H1 (cell line): ENCODE results near the gene ATP9B. TPM values are rescaled to one million over a fixed set of nuclear protein-coding genes. Genes with fewer than 3 reads are reported as not detected.

Source experiments
- CTCF ChIA-PET: fragments of 300-600 bp; sonication (Branson Sonifier 250); formaldehyde crosslinking; loops from one replicate; lab custom pipeline; 2021; ENCODE audit not compliant: partially characterized antibody; lab: Charles Lee
- POLR2A ChIA-PET: fragments of 300-600 bp; sonication (Branson Sonifier 250); formaldehyde crosslinking; loops from one replicate; lab custom pipeline; 2021; ENCODE audit warnings: inconsistent platforms; ENCODE audit not compliant: partially characterized antibody; lab: Charles Lee
- DNase-seq, 2 experiments: peaks; one replicate each; pipeline versions ENCODE4 v3.0.0 to v3.0.0-alpha.2; 2010 to 2022; ENCODE audit warnings: low spot score in 2 of 2, low read depth in 1 of 2, mixed read lengths in 1 of 2
- FAIRE-seq: peaks from 2 replicates; lab custom pipeline; 2011; peaks lifted over from hg19 to GRCh38; lab: Jason Lieb, UNC
- H2AFZ ChIP-seq: 2 replicates; pipeline ENCODE4 v1.8.1; 2012; ENCODE audit warnings: low read length, inconsistent platforms
- H2AK5ac ChIP-seq: 2 replicates; pipeline ENCODE4 v1.6.1; 2013; ENCODE audit warnings: low read depth, low read length
- H2BK120ac ChIP-seq: replicated peaks from 2 replicates; pipeline ENCODE3; 2013; ENCODE audit warnings: low read depth, low read length, inconsistent platforms
- H2BK12ac ChIP-seq: 2 replicates; pipeline ENCODE4 v1.6.1; 2013; ENCODE audit warnings: low read depth, low read length
- H2BK15ac ChIP-seq: 2 replicates; pipeline ENCODE4 v1.6.1; 2013; ENCODE audit warnings: low read length
- H2BK20ac ChIP-seq: 2 replicates; pipeline ENCODE4 v1.6.1; 2013; ENCODE audit warnings: low read length
- H2BK5ac ChIP-seq: 2 replicates; pipeline ENCODE4 v1.6.1; 2013; ENCODE audit warnings: low read depth, low read length
- H3K14ac ChIP-seq: 2 replicates; pipeline ENCODE4 v1.6.1; 2013; ENCODE audit warnings: inconsistent platforms; ENCODE audit not compliant: insufficient read length
- H3K18ac ChIP-seq: 2 replicates; pipeline ENCODE4 v1.6.1; 2013; ENCODE audit warnings: low read length; ENCODE audit errors: extremely low read depth
- H3K23ac ChIP-seq: 2 replicates; pipeline ENCODE4 v1.6.1; 2013; ENCODE audit warnings: inconsistent platforms; ENCODE audit not compliant: insufficient read length
- H3K23me2 ChIP-seq: 2 replicates; pipeline ENCODE4 v1.6.1; 2013; ENCODE audit warnings: low read depth, low read length
- H3K27ac ChIP-seq: 2 replicates; pipeline ENCODE4 v1.6.1; 2011; ENCODE audit warnings: low read depth, low read length, inconsistent platforms
- H3K27me3 ChIP-seq, 4 experiments: replicated peaks in 1 of 4; 1 replicate in 1 of 4; 2 replicates in 3 of 4; pipeline versions ENCODE4 v1.6.1 to v1.8.1; 2011 to 2013; ENCODE audit warnings: low read length in 3 of 4, mild to moderate bottlenecking in 3 of 4, inconsistent platforms in 2 of 4, mixed read lengths in 2 of 4, moderate library complexity in 1 of 4; ENCODE audit not compliant: control insufficient read depth in 3 of 4, insufficient read depth in 3 of 4; ENCODE audit errors: extremely low read depth in 1 of 4
- H3K36me3 ChIP-seq, 4 experiments: 2 replicates each; pipeline versions ENCODE4 v1.6.1 to v1.8.1; 2011 to 2013; ENCODE audit warnings: mild to moderate bottlenecking in 4 of 4, low read length in 3 of 4, moderate library complexity in 2 of 4, control low read depth in 1 of 4, inconsistent platforms in 1 of 4; ENCODE audit not compliant: insufficient read depth in 4 of 4, control insufficient read depth in 2 of 4
- H3K4ac ChIP-seq: replicated peaks from 2 replicates; pipeline ENCODE3; 2013; ENCODE audit warnings: low read length, low read depth, mixed read lengths, inconsistent platforms; ENCODE audit not compliant: insufficient read length
- H3K4me1 ChIP-seq, 4 experiments: replicated peaks in 1 of 4; 1 replicate in 1 of 4; 2 replicates in 3 of 4; pipeline versions ENCODE4 v1.6.1 to v1.8.1; 2011 to 2013; ENCODE audit warnings: low read length in 3 of 4, inconsistent platforms in 2 of 4, mixed read lengths in 1 of 4; ENCODE audit not compliant: insufficient read depth in 4 of 4, control insufficient read depth in 3 of 4
- H3K4me2 ChIP-seq, 2 experiments: 2 replicates each; pipeline versions ENCODE4 v1.6.1 to v1.8.1; 2011 to 2013; ENCODE audit warnings: low read depth in 2 of 2, low read length in 2 of 2, control low read depth in 1 of 2, inconsistent platforms in 1 of 2, mild to moderate bottlenecking in 1 of 2; ENCODE audit not compliant: insufficient read depth in 1 of 2
- H3K4me3 ChIP-seq, 4 experiments: fragments of 200-600, 300-600 bp in 1 of 4; sonication (generic), shearing (Covaris generic), sonication (Bioruptor Twin) in 1 of 4; 2 replicates each; pipeline versions ENCODE4 v1.5.1 to v1.8.1; 2011 to 2016; ENCODE audit warnings: low read length in 4 of 4, low read depth in 3 of 4, control low read depth in 2 of 4, inconsistent platforms in 2 of 4, mild to moderate bottlenecking in 2 of 4, mixed read lengths in 1 of 4, moderate library complexity in 1 of 4; ENCODE audit not compliant: insufficient read depth in 2 of 4; ENCODE audit errors: extremely low read depth in 1 of 4
- H3K56ac ChIP-seq: replicated peaks from 2 replicates; pipeline ENCODE3; 2013; ENCODE audit warnings: low read depth, mild to moderate bottlenecking, mixed read lengths, low read length, inconsistent platforms; ENCODE audit not compliant: insufficient read length
- H3K79me1 ChIP-seq: 2 replicates; pipeline ENCODE4 v1.6.1; 2013; ENCODE audit warnings: low read depth, low read length, control low read depth
- H3K79me2 ChIP-seq, 2 experiments: 2 replicates each; pipeline versions ENCODE4 v1.6.1 to v1.8.1; 2012 to 2013; ENCODE audit warnings: low read length in 2 of 2, mild to moderate bottlenecking in 2 of 2, inconsistent platforms in 1 of 2; ENCODE audit not compliant: insufficient read depth in 2 of 2, control insufficient read depth in 1 of 2
- H3K9ac ChIP-seq, 4 experiments: replicated peaks in 1 of 4; 1 replicate in 1 of 4; 2 replicates in 3 of 4; pipeline versions ENCODE4 v1.6.1 to v1.8.1; 2011 to 2013; ENCODE audit warnings: low read depth in 3 of 4, low read length in 3 of 4, control low read depth in 2 of 4, mild to moderate bottlenecking in 2 of 4, moderate library complexity in 2 of 4, inconsistent platforms in 1 of 4; ENCODE audit errors: extremely low read depth in 1 of 4
- H3K9me3 ChIP-seq, 2 experiments: 2 replicates each; pipeline versions ENCODE4 v1.6.1 to v1.8.1; 2012 to 2013; ENCODE audit warnings: mild to moderate bottlenecking in 2 of 2, moderate library complexity in 2 of 2, control low read depth in 1 of 2, inconsistent platforms in 1 of 2, low read depth in 1 of 2, low read length in 1 of 2, mixed read lengths in 1 of 2; ENCODE audit not compliant: insufficient read depth in 2 of 2
- H4K20me1 ChIP-seq, 2 experiments: replicated peaks in 1 of 2; 2 replicates each; pipeline versions ENCODE3 to v1.8.1; 2011 to 2013; ENCODE audit warnings: inconsistent platforms in 2 of 2, low read length in 2 of 2, mild to moderate bottlenecking in 1 of 2; ENCODE audit not compliant: insufficient read depth in 2 of 2, control insufficient read depth in 1 of 2
- H4K5ac ChIP-seq: 2 replicates; pipeline ENCODE4 v1.6.1; 2013; ENCODE audit warnings: low read length, low read depth, mixed read lengths, inconsistent platforms; ENCODE audit not compliant: insufficient read length
- H4K8ac ChIP-seq: 2 replicates; pipeline ENCODE4 v1.8.0; 2013; ENCODE audit warnings: mild to moderate bottlenecking, moderate library complexity, low read length, inconsistent platforms; ENCODE audit not compliant: insufficient read depth; ENCODE audit errors: extremely low read depth
- H4K91ac ChIP-seq: replicated peaks from 2 replicates; pipeline ENCODE3; 2013; ENCODE audit warnings: low read length, mixed read lengths, inconsistent platforms; ENCODE audit not compliant: insufficient read length
- POLR2A ChIP-seq, 2 experiments: IDR thresholded peaks; 1 replicate in 1 of 2; 2 replicates in 1 of 2; pipeline ENCODE4 v1.6.1; 2011; ENCODE audit warnings: low read depth in 2 of 2, low read length in 2 of 2, mild to moderate bottlenecking in 2 of 2; ENCODE audit errors: control extremely low read depth in 1 of 2
- TEAD4 ChIP-seq: IDR thresholded peaks from 2 replicates; pipeline ENCODE4 v1.6.1; 2012; ENCODE audit warnings: low read depth, low read length, inconsistent platforms, mixed read lengths
- WGBS, 2 experiments: shearing (Covaris generic) in 1 of 2; methylation state at CpG; one replicate each; pipeline versions ENCODE4 v1.1.6 to v1.1.7; 2013 to 2015; ENCODE audit warnings: low lambda C conversion rate in 2 of 2, mixed read lengths in 2 of 2, inconsistent platforms in 1 of 2, low coverage in 1 of 2, missing lambda C conversion rate in 1 of 2; ENCODE audit not compliant: insufficient replicate concordance in 2 of 2, insufficient coverage in 1 of 2, insufficient read length in 1 of 2; ENCODE audit errors: extremely low coverage in 1 of 2, missing lambda C conversion rate in 1 of 2; 5-methylcytosine and 5-hydroxymethylcytosine counted together
- polyA plus RNA-seq, 7 experiments: library from polyadenylated mRNA; depleted of rRNA in 3 of 7; stranded (reverse) in 5 of 7; unstranded in 2 of 7; fragments of >200 nt in 5 of 7; fragments of 200-250 nt in 2 of 7; gene quantifications; 1 replicate in 5 of 7; 2 replicates in 1 of 7; 4 replicates in 1 of 7; pipeline versions ENCODE4 v1.2.1 to v1.2.3, GENCODE V29; 2011 to 2013; ENCODE audit warnings: missing spikeins in 2 of 7, mixed read lengths in 2 of 7
- total RNA-seq: library from RNA; stranded (reverse); fragmentation: NEBNext Ultra II Directional; extraction: Animal tissue kit (Norgen Biotek cat#: 25700); gene quantifications from 2 replicates; pipeline ENCODE4 v1.2.1, GENCODE V29; 2021

Gene ATP9B
- total and polyA plus RNA-seq, 2 of the 8 experiments (the other 6 are each of a cell fraction or from before 2014, with no cell fraction given) = 15.1 to 21.7 TPM

DNA sequence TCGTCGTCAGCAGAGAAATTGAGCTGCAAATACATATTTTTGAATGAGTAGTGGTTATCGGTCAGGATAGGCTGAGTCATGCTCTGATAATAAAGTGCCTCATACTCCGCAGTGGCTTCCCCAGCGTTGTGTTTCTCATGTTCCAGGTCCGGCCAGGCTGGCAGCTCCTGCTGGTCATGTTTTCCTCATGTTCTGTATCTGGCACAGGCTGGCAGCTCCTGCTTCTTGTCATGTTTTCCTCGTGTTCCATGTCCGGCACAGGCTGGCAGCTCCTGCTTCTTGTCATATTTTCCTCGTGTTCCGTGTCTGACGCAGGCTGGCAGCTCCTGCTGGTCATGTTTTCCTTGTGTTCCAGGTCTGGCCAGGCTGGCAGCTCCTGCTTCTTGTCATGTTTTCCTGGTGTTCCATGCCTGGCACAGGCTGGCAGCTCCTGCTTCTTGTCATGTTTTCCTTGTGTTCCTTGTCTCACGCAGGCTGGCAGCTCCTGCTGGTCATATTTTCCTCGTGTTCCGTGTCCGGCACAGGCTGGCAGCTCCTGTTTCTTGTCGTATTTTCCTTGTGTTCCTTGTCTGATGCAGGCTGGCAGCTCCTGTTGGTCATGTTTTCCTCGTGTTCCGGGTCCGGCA, 148.9 kb downstream of the ATP9B start:
- Histone ChIP-seq H3K36me3 (no peaks in the 10 kb centered on the region), H3K4me1 (no peaks in the 10 kb centered on the region), H2BK15ac (no peak overlapping the region), H3K9me3 (no peaks in the 10 kb centered on the region), H2AK5ac (no peak overlapping the region), H4K5ac (no peak overlapping the region), H2BK120ac (no peak overlapping the region), H3K18ac (no peak overlapping the region), H3K14ac (no peak overlapping the region), H3K23ac (no peak overlapping the region), H3K56ac (no peak overlapping the region), H3K27me3 (no peaks in the 10 kb centered on the region), H2AFZ (no peak overlapping the region), H4K20me1 (peaks cover 0 to 5% of the 10 kb centered on the region in 2 experiments), H2BK20ac (no peak overlapping the region), H3K27ac (no peak overlapping the region), H3K79me2 (no peaks in the 10 kb centered on the region), H2BK5ac (no peak overlapping the region), H3K4me3 (no peak overlapping the region), H3K4ac (no peak overlapping the region), H4K8ac (no peak overlapping the region), H3K4me2 (no peak overlapping the region), H2BK12ac (no peak overlapping the region), H3K23me2 (no peaks in the 10 kb centered on the region), H4K91ac (no peak overlapping the region), H3K9ac (no peak overlapping the region), H3K79me1 (no peaks in the 10 kb centered on the region; the same call in 1 of the 2 replicates)
- FAIRE-seq (no peak), DNase-seq (no peak)
- 97% methylated on average over 19 of the region's 19 CpGs; no CpG with 5 or more reads in 1 of the 2 experiments for WGBS, 2 experiments
- CTCF ChIA-PET = interaction anchor here (1.0 to 1.1 kb wide), 3 partner anchors 9 to 22 kb away, joined by 3 to 4 read pairs (median 3); no protein-coding TSS in a partner anchor
- POLR2A ChIA-PET = no interaction called here
- TF ChIP-seq POLR2A (IDR thresholded peaks at IDR 0.05; ENCODE audit: control extremely low read depth in 1 of 2, low read depth in 2 of 2, low read length in 2 of 2) = no peak
- no peak for TF ChIP-seq TEAD4
